Upper lobe of left lung (tissue), 4 donors: ENCODE results near the gene PLEKHG4B.

Experiments
- CTCF ChIP-seq, 6 experiments: fragments of 450-650 bp in 4 of 6; fragments of 200-600 bp in 2 of 6; sonication (generic) in 2 of 6; IDR thresholded peaks; one replicate each; pipeline ENCODE4 v1.5.1; 2016 to 2019; ENCODE audit warnings: antibody characterized with exemption in 6 of 6
- EP300 ChIP-seq, 4 donors: sonication (generic); formaldehyde crosslinking; IDR thresholded peaks; one replicate each; pipeline ENCODE4 v1.5.1; 2017; ENCODE audit warnings: antibody characterized with exemption in 4 of 4, control low read depth in 2 of 4

DNA sequence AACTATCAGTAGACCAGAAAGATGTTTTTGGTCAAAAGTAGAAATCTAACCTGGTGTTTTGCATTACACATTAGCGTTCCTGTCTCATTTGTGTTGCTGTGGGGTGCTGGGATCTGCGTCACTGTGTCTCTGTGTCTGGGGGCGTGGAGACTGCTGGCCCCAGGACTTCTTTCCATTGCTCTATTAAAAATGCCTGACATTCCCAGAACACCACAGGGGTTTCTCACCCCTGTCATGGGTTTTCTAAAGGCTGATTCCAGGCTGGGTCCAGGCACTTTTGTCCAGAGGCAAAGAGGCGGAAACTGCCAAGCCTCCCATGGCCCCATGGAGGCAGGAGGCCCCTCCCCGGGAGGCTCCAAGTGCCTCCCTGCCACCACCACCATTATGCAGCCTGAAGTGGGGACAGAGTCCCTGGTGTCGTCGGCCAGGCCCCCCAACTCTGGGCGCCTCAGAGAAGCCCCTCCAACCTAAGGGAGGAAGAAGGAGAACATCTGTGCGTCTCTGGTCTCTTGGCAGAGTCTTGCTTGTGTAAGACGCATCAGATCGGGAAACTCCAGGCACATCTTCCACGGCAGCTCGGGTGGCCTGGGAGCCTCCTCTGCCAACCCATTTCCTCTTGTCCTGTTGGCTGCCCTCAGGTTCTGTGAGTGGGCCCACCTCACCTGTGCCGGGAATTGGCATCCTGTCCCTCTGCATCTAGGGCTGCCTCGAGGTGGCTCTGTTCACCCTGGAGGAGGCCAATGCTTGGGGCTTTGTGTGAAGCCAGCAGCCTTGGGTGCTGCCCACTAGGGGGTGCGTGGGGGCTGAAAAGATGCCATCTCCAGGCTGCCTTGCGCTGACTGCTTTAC is 13.8 kb upstream of the PLEKHG4B start:
- TF ChIP-seq CTCF (IDR thresholded peaks at IDR 0.05) = peak in 2 of 6 experiments; percentile 41 to 53
- TF ChIP-seq EP300 (IDR thresholded peaks at IDR 0.05) = no peak
